NAMALWA (cell line): ENCODE data around the gene GRB14.
"Not testable (repeated sequence)": the region's sequence is repeated elsewhere in the genome, so short reads cannot be mapped to it uniquely, and the experiment has no call there.

Experiments used
- DNase-seq: peaks from one replicate; pipeline ENCODE4 v3.0.0-alpha.2; 2015; ENCODE audit warnings: low spot score

Gene GRB14

DNA sequence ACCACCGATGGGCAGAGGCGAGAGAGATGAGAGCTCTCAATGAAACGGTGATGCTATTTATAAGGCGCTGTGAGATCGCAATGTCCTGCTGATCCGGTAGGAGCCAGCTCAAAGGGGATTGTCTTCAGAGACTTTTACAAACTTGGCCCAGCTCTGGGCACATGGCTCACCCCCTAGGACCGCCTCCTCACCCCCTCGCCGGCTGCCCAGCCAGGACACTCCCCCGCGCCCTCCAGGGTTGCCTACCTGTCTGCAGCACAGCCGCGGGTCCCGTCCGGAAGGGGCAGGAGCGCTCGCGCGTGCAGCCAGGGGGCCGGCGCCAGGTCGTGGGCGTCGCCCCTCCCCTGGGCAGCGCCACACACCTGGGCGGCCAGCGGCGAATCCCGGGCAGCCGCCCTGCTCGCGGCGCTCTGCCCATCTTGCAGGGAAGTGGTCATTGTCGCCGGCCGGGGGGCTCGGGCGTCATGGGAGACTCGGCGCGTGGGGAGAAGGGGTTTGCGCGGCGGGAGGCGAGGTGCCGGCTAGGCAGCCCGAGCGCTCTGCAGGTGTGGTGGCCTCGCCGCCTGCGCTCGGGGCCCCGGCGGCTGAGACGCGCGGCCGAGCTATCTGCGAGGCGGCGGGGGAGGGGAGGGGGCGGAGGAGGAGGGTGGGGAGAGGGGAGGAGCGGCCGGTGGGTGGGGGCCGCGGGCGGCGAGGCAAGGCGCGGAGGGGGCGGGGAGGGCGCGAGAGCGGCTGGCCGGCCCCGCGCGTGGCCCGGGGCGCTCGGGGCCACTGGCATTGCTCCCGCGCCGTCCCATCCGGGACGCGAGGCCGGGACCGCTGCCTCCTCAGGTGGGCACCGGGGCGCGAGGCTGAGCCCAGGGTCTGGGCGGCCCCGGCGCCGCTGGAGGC lies at the start of gene GRB14:
Gene GRB14 (minus strand): TSS at position 610 of the 891 bp plus-strand sequence. CDS start 173 bp downstream, at position 437.
- DNase-seq: no peak

DNA sequence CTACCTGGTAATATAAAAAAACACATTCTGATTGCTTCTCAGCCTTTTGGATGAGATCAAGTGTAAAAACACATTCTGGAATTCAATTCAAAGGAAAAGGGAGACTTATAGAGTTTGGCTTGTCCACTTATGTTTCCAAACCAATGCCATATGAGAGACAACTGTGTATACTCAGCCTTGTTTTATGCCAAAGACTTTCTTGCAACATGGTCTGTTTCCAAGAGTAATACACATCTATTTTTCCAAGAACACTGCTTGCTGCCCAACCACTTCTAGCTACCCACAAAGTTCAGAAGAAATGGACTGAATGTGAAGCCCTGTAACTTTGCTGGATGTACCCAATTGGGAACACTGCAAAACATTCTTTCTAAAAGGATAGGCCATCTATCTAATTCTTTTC lies 48.0 kb upstream of the GRB14 start:
- DNase-seq: no peak

DNA sequence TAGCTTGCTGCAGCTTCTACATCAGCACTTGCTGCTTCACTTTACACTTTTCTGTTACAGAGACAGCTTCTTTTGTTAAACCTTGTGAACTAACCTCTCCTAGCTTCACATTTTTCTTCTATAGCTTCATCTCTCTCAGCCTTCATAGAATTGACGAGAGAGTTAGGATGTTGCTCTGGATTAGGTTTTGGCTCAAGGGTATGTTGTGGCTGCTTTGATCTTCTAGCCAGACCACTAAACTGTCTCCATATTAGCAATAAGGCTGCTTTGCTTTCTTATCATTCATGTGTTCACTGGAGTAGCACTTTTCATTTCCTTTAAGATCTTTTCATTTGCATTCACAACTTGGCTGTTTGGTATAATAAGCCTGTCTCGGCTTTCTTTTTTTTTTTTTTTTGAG lies 46.3 kb upstream of the GRB14 start:
- DNase-seq: no peak

- DNase-seq: no peak
Measured at GRCh38 chr2:164664070-164664469, 42.8 kb upstream of the GRB14 start.

DNA sequence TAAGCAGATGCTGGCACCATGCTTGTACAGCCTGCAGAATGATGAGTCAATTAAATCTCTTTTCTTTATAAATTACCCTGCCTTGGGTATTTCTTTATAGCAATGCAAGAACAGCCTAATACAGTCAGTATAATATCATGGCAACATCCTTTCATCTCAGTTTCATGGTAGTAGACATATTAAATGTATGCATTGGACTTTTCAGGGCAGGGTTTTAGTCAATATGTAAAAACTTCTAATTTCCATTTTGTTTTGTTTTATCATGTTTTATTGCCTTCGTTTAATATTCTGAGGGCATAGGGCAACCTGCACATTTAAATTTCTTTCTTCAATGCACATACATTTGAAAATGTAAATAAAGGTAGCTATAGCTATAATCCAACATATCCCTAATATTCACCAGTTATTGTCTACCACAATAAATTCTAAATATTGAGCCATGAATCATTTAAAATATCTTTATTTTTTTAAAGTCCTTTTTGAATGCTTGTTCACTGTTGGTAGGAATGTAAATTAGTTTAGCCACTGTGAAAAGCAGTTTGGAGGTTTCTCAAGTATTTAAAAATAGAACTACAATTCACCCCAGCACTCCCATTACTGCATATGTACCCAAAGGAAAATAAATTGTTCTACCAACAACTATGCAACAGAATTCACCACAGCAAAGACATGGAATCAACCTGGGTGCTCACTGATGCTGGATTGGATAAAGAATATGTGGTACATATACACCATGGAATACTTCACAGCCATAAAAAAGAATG lies 41.8 kb upstream of the GRB14 start:
- DNase-seq: no peak

DNA sequence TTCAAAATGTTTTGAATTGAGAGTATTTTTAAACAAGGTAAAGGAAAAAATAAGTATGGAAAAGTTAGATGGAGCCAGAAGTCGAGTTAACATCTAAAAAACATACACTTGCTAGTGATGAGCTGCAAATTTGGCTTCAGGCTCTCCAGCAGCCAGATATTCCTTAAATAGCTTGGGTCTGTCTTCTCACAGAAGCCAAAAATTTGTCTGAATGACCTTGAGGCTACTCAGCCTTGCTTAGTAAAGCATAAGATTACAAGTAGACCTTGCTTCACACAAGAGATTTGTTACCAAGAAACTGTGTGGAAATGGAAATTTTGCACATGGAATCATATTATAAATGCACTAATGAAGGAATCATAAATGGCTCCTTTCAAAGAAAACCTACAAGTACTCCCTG lies 40.8 kb upstream of the GRB14 start:
- DNase-seq: no peak

- DNase-seq: no peak
Measured at GRCh38 chr2:164661349-164661748, 40.1 kb upstream of the GRB14 start.

DNA sequence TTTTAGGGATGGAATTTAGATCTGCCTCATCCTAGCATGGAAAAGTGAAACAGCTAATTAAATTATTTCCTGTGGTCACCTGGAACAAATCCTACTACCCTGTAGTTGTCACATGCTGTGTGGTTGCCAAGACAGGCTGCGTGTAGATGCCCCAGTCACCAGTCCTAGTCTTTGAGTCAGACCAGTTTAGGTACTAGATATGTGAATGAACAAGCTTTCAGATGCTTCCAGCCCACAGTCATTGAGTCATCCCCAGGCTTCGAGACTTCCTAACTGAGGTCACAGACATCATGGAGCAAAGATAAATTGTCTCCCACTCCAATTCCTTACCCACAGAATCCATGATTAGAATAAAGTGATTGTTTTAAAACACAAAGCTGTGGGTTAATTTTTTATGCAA lies 35.8 kb upstream of the GRB14 start:
- DNase-seq: no peak

DNA sequence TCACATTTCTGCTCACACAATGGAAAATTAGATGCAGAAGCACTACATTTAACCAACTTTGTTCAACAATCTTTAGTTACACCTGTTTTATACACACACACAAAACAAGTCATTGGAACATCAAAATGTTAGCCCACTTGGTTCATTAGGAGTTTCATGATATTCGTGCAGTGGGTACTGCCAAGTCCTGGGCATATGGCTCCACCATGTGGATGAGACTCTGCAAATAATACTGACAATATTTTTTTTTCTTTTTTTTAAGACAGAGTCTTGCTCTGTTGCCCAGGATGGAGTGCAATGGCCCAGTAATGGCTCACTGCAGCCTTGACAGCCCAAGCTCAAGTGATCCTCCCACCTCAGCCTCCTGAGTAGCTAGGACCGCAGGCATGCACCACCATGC lies 34.5 kb upstream of the GRB14 start:
- no peak for DNase-seq

DNA sequence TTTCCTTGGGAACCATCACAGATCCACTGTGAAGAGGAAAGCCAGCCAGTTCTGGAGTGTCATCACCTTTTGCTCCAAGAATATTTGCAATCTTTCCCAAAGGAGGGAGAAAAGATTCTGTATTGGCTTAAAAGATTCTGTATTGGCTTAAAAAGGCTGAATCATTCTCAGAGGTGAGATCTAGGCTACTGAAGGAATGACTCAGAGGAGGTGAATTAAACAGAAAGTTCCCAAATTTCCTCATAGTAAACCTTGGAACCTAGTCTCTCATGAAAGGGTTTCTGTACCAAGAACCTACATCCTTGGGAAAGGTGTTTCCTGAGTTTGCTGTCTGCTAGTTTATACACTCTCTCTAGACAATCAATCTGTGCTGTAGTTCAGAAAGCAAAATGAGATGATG lies 34.1 kb upstream of the GRB14 start:
- no peak for DNase-seq

DNA sequence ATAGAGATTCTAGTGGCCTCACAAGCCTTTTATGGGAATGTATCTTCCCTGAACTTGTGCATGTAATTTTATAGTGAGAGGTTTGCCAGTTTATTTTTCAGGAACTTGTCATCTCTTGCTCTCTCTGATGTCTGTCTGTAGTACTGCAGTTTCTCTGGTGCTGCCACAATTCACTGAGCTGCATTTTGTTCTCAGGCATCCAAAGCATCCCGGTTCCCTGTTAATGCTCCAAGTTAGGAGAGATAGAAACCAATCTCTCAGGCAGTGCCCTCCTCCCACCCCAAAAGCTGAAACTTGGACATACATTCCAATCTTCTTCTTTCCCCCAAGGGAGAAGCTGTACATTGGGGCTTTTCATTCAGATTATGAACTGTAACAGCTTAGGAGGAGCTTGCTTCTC lies 30.1 kb upstream of the GRB14 start:
- no peak for DNase-seq

- DNase-seq: no peak
Measured at GRCh38 chr2:164644036-164644700, 22.9 kb upstream of the GRB14 start.

- DNase-seq: no peak
Measured at GRCh38 chr2:164642946-164643555, 21.8 kb upstream of the GRB14 start.

DNA sequence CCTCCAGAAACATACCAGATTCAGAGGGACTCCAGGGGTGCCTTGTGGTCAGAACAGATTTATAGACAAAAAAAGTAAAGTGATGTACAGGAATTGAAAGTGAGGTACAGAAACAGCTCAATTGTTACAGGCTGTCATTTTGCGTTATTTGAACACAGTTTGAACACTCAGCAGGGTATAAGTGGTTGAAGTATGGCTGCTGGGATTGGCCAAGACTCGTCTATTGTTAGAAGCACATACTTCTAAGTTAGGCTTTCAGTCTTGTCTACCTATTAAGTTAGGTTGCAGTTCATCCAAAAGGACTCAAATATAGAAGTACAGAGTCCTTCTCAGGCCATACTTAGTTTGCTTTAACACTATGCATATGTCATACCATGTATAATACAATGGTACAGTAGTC lies 21.0 kb upstream of the GRB14 start:
- DNase-seq: no peak

DNA sequence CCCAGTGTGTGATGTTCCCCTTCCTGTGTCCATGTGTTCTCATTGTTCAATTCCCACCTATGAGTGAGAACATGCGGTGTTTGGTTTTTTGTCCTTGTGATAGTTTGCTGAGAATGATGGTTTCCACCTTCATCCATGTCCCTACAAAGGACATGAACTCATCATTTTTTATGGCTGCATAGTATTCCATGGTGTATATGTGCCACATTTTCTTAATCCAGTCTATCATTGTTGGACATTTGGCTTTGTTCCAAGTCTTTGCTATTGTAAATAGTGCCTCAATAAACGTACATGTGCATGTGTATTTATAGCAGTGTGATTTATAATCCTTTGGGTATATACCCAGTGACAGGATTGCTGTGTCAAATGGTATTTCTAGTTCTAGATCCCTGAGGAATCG lies 7.0 kb upstream of the GRB14 start:
- DNase-seq: not testable (repeated sequence)

GRCh38 chr2:164625378-164625971 lies 4.2 kb upstream of the GRB14 start:
- DNase-seq: no peak

GRCh38 chr2:164624316-164624715 lies 3.0 kb upstream of the GRB14 start:
- DNase-seq: no peak

GRCh38 chr2:164622338-164623106 lies 1.2 kb upstream of the GRB14 start:
- no peak for DNase-seq

DNA sequence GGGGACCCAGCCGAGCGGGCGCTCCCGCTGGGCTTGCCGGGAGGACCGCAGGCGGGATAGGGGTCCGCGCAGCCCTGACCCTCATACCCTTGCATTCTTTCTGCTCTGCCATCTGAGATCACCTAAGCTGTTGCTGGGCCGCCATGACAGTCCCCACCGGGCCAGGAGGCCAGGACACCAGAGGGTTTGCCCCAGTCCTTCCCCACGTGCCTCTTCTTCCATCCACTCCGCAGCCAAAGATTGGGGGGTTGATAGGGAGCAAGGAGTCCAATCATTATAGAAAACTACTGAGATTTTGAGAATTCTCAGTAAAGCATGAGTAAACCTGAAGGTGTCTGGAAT lies 453 bp upstream of the GRB14 start:
- DNase-seq: no peak

DNA sequence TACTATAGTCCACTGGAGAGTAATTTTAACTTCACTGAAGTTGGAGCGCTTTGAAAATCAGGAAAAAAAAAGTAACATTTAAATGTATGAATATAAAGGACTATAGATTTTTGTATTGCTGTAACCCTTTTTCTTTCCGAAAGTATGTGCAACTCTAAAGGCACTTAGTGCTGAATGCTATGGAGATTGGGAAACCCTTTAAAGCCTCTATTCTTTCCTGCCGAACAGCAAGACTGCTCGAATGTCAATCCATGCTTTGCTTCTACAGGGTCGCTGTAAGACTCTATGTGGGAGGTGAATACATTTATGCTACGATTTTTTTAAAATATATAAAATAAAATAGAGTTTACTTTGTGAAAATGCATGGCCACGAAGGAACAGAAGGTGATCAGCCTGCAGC lies 825 bp downstream of the GRB14 start:
- no peak for DNase-seq

DNA sequence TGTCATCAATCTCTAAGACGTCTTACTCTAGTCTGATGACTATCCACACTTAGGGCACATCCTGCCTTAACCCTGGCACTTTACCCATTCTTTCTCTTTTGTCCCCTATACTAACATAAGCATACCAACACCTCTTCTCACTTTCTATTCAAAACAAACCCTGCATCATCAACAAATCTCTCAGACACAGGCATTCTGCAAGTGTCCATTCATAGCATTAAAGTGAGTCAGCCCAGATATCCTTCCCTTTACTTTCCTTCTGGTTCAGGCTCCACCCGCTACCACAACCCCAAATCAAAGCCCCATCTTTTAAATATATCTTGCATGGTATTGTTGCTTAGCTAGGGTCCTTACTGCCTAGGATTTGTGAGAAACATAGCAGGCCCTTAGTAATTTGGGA lies 3.8 kb downstream of the GRB14 start:
- no peak for DNase-seq
